GM12874 (cell line): ENCODE measurements around the gene HFM1.

Experiments used
- CTCF ChIP-seq: IDR thresholded peaks from 2 replicates; pipeline ENCODE4 v1.5.1; 2011; ENCODE audit warnings: low read depth, mild to moderate bottlenecking, control low read depth, low read length, moderate library complexity; ENCODE audit not compliant: insufficient read depth

Gene HFM1

GRCh38 chr1:91412371-91412770, 7.7 kb upstream of the HFM1 start:
- no peak for TF ChIP-seq CTCF

DNA sequence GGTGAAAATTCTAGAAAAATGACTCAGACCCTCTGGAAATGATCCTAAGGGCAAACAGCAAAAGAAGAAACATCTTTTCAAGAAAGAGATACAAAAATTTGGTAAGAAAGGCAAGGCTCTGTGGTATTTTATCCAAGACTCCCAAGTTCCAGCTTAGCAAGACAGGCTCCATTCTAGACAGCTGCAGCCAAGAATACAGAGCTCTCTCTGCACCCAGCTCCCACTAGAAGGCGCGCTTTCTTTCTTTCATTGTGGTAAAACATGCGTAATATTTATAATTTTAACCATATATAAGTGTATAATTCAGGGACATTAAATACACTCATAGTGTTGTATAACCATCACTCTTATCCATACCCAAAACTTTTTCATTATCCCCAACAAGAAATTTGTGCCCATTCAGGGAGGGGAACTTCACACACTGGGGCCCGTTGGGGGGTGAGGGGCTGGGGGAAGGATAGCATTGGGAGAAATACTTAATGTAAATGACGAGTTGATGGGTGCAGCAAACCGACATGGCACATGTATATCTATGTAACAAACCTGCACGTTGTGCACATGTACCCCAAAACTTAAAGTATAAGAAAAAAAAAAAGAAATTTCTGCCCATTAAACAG, 2.2 kb upstream of the HFM1 start:
- no peak for TF ChIP-seq CTCF

GRCh38 chr1:91402023-91402422, 2.6 kb downstream of the HFM1 start:
- no peak for TF ChIP-seq CTCF

GRCh38 chr1:91400133-91400725, 4.4 kb downstream of the HFM1 start:
- TF ChIP-seq CTCF = no peak

DNA sequence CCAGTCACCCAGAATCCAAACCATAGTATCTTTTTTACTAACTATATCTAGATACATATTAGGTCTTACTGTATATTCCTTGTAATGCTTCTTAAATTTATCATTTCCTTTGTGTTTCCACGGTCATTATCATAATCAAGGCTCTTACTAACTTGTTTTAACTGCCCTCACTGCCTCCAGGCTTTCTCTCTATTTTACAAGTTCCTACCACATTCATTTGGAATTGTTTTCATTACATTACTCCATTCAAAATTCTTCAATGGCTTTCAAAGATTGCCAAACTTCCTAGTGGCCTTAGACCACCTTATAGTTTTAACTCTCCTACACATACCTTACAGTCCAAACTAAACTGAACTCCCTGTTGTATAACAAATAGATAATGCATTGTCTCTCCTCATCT, 6.3 kb downstream of the HFM1 start:
- no peak for TF ChIP-seq CTCF

- no peak for TF ChIP-seq CTCF
These were observed 7.0 kb downstream of the HFM1 start for GRCh38 chr1:91397605-91398004.

GRCh38 chr1:91393042-91393441, 11.6 kb downstream of the HFM1 start:
- no peak for TF ChIP-seq CTCF
